Ramos (cell line): ENCODE data around the gene CUL9.

Source experiments
- in situ Hi-C: fragments of 300-500 bp; cut with MboI; formaldehyde crosslinking; loops from one replicate; pipeline ENCODE4 v1.14.3; 2022; ENCODE audit warnings: low sequenced_read_pairs; ENCODE audit not compliant: unreplicated experiment

Gene CUL9

DNA sequence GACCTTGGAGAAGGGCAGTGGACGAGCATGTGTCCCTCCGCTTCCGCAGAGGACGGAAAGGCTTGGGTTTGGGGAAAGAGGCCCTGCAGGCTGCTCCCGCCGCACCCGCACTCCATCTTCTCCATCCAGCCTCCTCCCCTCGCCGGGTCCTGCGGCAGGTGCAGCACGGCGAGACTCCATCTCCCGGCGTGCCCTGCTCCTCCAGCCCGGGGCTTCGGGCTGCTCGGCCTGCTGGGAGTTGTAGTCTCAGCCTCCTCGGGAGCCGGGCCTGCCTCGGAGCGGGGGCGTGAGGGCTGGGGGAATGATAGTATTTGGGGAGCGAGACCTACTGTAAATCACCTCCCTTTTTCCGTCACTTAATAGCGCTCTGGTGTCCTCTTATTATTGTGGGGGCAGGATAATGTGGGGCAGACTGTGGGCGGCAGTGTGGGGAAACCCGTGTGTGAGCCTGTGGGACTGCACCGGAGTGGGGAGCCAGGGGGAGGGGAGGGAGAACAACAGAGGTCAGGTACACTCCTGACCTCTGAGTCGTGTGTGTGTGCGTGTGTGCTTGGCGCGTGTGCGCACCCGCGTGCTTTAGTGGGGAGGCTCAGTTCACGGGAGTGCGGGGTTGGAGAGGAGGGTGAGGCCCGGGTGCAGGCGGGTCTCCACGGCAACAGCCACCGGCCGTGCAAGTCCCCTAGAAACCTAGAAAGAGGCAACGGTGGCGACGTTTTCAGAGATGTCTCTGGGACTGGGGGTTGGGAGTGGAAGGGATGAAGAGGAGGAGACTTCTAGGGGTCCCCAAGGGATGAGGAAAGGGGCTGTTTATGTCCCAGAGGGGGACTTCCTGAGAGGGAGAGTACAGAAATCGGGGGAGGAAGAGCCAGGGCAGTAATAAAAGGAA lies 65.4 kb downstream of the CUL9 start:
- in situ Hi-C loops, result no loop called here

DNA sequence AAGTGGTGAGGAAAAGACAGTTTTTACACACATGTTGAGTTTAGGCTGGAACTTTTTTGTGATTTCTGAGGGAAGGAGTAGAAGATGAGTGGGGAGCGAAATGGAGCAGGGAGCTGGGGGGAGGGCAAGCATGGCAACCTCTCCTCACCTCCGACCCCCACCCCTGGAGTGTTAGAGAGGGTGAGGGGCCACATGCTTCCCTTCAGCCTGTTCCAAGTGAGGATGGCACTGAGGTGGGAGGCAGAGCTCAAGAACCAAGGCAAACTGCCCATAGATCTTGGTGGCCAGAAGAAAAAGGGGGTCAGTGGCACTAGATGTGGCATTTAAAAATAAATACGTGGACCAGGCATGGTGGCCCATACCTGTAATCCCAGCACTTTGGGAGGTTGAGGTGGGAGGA lies 66.1 kb downstream of the CUL9 start:
- in situ Hi-C loops, result no loop called here

DNA sequence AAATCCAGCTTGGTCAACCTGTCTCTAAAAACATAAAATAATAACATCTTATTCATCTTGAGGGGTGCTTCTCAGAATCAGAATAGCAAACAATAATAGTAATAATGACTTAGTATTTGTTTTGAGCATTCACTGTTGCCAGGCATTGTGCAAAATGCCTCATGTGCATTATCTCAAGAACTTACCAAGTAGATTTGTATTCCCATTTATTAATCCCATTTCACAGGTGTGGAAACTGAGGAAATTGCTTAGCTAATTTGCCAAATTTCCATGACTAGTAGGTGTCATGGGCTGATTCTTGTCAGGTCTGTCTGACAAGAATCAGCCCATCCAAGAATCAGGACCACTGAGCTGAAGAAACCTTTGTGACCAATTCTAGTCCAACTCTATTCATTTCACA lies 66.8 kb downstream of the CUL9 start:
- in situ Hi-C loops, result no loop called here

DNA sequence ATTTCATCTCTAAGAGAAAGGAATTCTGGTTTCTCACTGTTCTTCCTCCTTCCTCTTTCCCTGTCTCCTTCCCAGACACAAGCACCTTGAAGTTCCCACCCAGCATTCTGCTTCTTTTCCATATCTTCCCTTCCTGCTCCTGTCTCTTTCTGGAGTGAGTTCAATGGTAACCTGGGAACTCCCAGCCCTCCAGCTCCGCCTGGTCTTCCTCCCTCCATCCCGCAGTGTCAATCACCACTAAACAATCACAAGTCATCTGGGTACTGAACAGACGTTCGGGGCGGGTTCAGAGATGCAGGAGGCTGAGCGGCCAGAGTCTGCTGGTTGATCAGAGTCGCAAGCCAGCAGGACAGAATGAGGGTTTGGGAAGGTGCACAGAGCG lies 69.0 kb downstream of the CUL9 start:
- in situ Hi-C loops, result no loop called here

DNA sequence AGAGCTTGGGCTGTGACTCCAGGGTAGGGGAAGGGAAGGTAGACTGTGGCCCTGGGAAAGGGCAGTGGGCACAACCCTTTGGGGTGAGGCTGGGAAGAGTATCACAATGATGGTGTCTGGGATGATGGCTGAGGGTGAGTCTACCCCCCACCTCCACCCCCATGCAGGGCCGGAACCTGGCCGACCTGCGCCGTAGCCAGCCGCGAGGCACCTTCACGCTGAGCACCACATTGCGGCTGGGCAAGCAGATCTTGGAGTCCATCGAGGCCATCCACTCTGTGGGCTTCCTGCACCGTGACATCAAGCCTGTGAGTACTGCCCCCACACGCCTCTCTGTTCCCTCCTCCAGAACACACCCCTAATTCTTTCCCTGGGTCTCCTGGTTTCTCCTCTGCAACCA lies 71.4 kb downstream of the CUL9 start:
- in situ Hi-C loops, result no loop called here

DNA sequence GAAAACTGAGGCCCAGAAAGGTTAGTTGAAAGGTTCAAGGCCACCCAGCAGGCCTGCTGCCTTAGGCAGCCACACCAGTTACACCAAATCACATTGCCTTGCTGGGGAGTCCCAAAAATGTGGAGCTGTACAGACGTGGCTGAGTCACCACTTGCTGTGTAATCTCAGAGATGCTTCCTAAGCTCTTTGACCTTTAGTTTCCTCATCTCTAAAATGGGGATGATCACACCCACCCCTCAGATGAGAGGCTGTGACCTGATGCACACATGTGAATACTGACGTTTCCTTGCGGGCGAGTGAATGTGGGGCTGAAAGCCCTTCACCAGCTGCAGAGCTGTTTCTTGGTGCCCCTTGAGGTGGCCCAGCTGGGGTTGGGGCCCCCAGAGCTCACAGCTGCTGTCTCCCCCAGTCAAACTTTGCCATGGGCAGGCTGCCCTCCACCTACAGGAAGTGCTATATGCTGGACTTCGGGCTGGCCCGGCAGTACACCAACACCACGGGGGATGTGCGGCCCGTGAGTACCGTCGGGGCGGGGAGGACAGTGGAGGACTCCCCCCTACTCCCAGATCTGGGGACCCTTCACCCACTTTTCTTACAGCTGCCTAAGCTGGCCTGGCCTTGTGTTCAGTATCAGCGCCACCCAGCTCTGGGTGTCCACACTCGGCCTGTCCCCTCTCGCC lies 72.3 kb downstream of the CUL9 start:
- in situ Hi-C loops, result no loop called here

DNA sequence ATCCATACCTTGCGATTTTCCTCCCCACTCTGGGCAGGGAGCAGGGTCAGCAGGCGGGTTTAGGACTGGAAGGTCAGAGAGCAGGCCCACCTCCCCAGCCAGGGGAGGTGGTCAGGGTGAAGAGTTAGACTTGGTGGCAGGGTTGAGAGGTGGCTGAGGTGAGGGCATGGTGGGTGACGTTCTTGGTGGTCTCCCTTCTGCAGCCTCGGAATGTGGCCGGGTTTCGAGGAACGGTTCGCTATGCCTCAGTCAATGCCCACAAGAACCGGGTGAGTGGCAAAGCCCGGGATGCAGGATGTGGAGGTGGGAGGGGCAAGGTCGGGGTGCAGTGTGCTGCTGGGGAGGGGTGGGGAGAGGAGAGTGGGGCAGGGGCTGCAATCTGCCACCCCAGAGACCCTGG lies 72.8 kb downstream of the CUL9 start:
- in situ Hi-C loops, result loop anchor here (5.0 kb wide), 1 partner anchor 152 kb away; no protein-coding TSS in a partner anchor

DNA sequence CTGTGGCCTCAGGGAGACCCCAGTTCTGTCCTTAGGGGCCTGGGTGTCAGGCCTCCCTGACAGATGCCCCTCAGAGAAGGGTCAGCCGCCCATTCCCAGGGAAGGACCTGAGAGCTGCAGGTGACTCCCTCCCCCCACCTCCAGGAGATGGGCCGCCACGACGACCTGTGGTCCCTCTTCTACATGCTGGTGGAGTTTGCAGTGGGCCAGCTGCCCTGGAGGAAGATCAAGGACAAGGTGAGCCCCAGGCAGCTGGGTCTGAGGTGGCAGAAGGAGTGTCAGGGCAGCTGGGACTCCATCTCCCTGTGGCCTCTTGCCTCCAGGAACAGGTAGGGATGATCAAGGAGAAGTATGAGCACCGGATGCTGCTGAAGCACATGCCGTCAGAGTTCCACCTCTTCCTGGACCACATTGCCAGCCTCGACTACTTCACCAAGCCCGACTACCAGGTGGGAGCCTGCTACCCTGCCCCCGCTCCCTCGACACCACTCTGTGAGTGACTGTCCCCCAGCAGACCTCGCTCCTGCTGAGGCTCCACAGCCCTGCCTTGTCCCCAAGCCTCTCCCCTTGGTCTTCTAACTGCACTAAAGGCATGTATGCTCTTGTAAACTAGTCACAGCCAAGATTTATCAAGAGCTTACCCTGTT lies 73.5 kb downstream of the CUL9 start:
- in situ Hi-C loops, result loop anchor here (5.0 kb wide), 1 partner anchor 152 kb away; no protein-coding TSS in a partner anchor

DNA sequence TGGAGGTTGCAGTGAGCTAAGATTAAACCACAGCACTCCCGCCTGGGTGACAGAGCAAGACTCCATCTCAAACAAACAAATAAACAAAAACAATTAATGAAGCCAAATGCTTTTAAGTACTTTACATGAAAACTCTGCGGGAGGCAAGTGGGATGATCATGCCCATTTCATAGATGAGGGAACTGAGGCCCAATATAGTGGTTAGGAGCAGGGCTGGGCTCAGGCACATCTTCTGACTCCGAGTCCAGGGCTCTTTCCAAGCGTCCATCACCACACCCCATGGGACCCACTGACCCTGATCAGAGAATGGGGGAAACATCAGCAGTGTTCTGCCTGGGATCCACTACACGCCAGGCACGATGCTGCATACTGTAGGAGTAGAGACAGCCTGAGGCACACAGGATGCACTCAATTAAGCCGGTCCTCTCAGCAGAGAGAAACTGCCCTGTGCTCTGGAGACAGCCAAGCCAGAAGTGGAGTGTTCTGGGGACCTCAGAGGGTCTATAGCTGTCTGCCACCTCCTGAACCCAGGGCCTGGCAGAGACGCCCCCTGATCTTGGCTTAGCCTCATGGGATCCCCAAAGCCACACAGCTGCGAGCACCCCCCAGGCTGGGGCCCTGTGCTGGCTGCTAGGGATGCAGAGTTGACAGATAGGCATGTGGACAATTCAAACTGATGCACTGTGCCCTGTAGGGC lies 74.8 kb downstream of the CUL9 start:
- in situ Hi-C loops, result loop anchor here (5.0 kb wide), 1 partner anchor 150 kb away; no protein-coding TSS in a partner anchor

DNA sequence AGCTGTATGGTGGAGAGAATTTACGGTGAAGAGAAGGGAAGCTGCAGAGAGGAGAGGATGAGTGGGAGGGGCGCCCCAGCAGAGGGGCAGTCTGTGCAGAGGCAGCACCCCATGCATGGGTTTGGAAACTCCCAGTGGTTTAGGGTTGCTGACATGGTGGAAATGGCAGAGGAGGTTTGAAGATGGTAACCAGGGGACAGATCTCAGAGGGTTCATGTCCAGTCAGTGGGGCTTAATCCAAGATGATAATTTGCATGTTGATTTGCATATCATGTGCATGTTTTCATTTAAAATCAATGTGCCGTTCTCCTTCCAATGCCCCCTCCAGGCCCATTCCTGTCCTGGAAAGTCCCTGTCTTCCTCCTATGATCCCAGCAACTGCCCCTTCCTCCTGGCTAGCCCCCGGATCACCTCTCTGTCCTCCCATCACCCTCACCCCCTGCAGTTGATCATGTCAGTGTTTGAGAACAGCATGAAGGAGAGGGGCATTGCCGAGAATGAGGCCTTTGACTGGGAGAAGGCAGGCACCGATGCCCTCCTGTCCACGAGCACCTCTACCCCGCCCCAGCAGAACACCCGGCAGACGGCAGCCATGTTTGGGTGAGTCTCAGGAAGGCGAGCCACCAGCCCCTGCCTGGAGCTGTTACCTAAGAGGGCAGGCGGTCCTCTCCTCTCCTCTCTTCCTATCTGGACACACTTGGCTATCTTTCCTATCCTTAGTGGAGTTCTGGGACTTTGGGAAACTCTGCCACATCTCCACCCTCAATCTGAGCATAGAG lies 75.6 kb downstream of the CUL9 start:
- in situ Hi-C loops, result loop anchor here (5.0 kb wide), 1 partner anchor 150 kb away; no protein-coding TSS in a partner anchor

DNA sequence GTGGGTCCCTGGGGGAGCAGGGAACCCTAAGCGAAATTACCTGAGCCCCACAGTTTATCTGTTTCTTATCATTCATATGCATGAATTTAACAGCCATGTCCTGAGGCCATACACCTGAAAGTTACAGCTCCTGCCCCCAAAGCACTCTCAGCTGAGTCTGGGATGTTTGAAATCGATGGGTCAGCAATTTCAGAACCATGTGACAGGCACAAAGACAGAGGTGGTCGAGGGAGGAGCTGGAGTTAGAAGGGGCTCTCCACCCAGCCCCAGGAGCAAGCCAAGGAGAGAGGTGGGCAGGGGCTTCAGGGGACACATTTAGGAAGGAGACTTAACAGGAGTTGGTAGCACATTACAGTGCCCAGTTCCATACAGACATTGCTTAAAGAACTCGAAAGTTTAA lies 76.2 kb downstream of the CUL9 start:
- in situ Hi-C loops, result loop anchor here (5.0 kb wide), 1 partner anchor 149 kb away; no protein-coding TSS in a partner anchor

DNA sequence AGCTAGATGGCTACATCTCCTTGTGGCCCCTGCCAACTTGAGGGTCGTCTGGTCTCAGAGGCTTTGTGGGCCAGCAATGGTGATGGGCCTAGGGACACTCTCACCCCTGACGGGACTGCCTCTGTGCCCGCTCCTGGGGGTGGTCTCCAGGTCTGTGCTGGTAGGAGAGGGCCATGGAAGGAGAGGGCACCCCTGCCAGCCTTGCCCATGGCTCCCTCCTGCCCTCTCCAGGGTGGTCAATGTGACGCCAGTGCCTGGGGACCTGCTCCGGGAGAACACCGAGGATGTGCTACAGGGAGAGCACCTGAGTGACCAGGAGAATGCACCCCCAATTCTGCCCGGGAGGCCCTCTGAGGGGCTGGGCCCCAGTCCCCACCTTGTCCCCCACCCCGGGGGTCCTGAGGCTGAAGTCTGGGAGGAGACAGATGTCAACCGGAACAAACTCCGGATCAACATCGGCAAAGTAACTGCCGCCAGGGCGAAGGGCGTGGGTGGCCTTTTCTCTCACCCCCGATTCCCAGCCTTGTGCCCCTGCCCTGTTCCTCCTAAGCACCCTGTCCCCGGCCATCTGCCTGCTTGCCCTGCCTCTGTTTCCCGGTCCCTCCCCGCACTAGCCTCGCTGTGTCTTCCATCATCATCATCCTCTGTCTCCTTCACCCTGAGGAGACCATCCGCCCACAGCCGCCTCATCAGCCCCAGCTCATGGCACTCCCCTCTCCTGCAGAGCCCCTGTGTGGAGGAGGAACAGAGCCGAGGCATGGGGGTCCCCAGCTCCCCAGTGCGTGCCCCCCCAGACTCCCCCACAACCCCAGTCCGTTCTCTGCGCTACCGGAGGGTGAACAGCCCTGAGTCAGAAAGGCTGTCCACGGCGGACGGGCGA lies 77.1 kb downstream of the CUL9 start:
- in situ Hi-C loops, result loop anchor here (5.0 kb wide), 1 partner anchor 148 kb away; no protein-coding TSS in a partner anchor

DNA sequence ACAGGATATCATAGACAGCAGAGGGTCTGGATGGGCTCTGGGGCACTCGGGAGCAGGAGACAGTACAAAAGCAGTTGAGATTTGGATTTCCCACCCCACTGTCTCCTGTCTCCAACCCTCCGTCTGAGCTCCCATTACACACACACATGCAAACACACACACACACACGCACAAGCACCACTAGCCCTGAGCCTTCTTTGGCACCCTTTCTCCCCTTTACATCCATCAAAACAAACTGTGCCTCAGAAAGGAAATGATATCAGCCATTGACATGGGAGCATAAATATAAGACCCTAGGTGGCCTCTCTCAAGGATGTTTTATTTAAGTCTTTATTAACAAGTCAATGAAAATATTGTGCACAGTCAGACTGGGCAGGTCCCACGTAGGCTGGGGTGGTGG lies 78.8 kb downstream of the CUL9 start:
- in situ Hi-C loops, result loop anchor here (5.0 kb wide), 1 partner anchor 242 kb away; no protein-coding TSS in a partner anchor

DNA sequence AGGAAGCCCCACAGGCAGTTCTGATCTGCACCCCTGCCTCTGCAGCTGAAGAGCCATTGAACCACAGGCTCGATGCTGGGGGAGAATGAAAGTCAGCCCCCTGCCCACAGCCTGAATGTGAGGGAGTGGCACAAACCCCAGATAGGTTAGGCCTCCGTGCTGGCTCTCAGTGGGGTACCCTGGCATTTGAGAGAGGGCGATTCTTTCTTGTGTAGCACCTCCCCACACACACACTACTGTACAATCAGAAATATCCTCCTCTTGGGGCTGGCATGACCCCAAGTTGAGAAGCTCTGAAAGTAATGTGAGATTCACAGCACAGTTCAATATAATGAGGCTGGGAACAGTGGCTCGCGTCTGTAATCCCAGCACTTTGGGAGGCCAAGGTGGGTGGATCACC lies 79.2 kb downstream of the CUL9 start:
- in situ Hi-C loops, result loop anchor here (5.0 kb wide), 1 partner anchor 241 kb away; no protein-coding TSS in a partner anchor

DNA sequence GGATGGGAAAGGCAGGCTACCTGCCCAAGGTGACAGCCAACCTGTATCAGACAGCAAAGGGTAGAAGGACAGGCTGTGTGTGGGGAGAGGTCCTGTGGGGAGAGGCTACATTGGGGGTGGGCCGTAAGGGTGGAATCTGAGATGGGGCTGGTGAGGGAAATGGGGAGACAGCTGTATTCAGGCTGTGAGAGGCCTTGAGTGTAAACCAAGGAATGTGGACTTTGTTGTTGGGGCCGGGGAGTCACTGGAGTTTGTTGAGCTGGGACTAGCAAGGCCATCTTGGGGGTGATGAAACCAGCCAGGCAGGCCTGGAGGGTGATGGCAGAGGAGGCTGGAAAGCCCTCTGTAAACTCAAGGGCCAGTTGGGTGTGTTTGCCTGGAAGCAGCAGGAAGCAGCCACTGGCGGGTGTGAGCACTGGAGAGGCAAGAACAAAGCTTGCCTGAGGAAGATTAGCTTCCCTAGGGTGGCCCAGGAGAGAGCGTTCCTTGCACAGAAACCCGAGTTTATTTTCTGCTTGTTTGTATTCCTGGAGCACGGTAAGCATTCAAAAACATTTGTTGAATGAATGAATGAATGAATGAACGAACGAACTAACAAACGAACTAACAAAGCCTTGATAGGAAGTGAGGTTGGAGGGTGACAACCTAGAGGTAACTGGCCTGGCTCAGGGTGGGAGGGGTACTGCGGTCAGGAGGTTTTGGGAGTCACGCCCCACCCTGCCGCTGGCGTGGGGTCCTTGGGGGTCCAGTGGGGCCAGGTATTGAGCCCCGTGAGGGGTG lies 80.2 kb downstream of the CUL9 start:
- in situ Hi-C loops, result loop anchor here (5.0 kb wide), 1 partner anchor 240 kb away; no protein-coding TSS in a partner anchor

DNA sequence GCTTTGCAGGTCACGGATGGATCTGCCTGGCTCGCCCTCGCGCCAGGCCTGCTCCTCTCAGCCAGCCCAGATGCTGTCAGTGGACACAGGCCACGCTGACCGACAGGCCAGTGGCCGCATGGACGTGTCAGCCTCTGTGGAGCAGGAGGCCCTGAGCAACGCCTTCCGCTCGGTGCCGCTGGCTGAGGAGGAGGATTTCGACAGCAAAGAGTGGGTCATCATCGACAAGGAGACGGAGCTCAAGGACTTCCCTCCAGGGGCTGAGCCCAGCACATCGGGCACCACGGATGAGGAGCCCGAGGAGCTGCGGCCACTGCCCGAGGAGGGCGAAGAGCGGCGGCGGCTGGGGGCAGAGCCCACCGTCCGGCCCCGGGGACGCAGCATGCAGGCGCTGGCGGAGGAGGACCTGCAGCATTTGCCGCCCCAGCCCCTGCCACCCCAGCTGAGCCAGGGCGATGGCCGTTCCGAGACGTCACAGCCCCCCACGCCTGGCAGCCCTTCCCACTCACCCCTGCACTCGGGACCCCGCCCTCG lies 80.9 kb downstream of the CUL9 start:
- in situ Hi-C loops, result loop anchor here (5.0 kb wide), 1 partner anchor 239 kb away; no protein-coding TSS in a partner anchor
